SK-N-SH (cell line): ENCODE measurements around the gene RAB27B. TPM values are rescaled to one million over a fixed set of nuclear protein-coding genes. Genes with fewer than 3 reads are reported as not detected.

Experiments
- CTCF ChIA-PET: fragments of 300-600, 350-600 bp; formaldehyde crosslinking; extraction: SDS; loops from one replicate; lab custom pipeline; 2021; lab: Yijun Ruan, JAX
- POLR2A ChIA-PET: fragments of 350-600 bp; sonication (Branson Sonifier 250); formaldehyde crosslinking; extraction: SDS; loops from one replicate; lab custom pipeline; 2020; ENCODE audit warnings: antibody characterized with exemption, inconsistent platforms; lab: Yijun Ruan, JAX
- DNase-seq: peaks from one replicate; pipeline ENCODE4 v3.0.0; 2012
- H2AFZ ChIP-seq: fragments of 200-600 bp; sonication (generic); 2 replicates; pipeline ENCODE4 v1.8.1; 2016; ENCODE audit warnings: antibody characterized with exemption, mild to moderate bottlenecking, low read depth
- H3F3A ChIP-seq: fragments of 200-600 bp; sonication (generic); replicated peaks from 2 replicates; pipeline ENCODE3; 2016; ENCODE audit warnings: antibody characterized with exemption, mild to moderate bottlenecking; ENCODE audit not compliant: insufficient read depth
- H3K27ac ChIP-seq, 2 experiments: fragments of 200-500 bp in 1 of 2; fragments of 200-600 bp in 1 of 2; sonication (Bioruptor generic) in 1 of 2; sonication (generic), shearing (Covaris generic) in 1 of 2; 2 replicates each; pipeline versions ENCODE4 v1.5.1 to v1.6.1; 2014 to 2016; ENCODE audit warnings: low read depth in 2 of 2, inconsistent platforms in 1 of 2, low read length in 1 of 2, mild to moderate bottlenecking in 1 of 2, mixed read lengths in 1 of 2
- H3K27me3 ChIP-seq: fragments of 200-600 bp; sonication (generic), shearing (Covaris generic); 2 replicates; pipeline ENCODE4 v1.6.1; 2016; ENCODE audit warnings: mixed run types; ENCODE audit not compliant: insufficient read depth
- H3K36me3 ChIP-seq, 2 experiments: fragments of 200-500 bp in 1 of 2; fragments of 200-600 bp in 1 of 2; sonication (Bioruptor generic) in 1 of 2; sonication (generic) in 1 of 2; replicated peaks in 1 of 2; 2 replicates each; pipeline versions ENCODE3 to v1.5.1; 2014 to 2016; ENCODE audit warnings: low read length in 1 of 2, mild to moderate bottlenecking in 1 of 2; ENCODE audit not compliant: insufficient read depth in 2 of 2, control insufficient read depth in 1 of 2
- H3K4me1 ChIP-seq, 2 experiments: fragments of 200-500 bp in 1 of 2; fragments of 200-600 bp in 1 of 2; sonication (Bioruptor generic) in 1 of 2; sonication (generic), shearing (Covaris generic) in 1 of 2; 2 replicates each; pipeline versions ENCODE4 v1.5.1 to v1.6.1; 2014 to 2016; ENCODE audit warnings: low read depth in 1 of 2, low read length in 1 of 2, mixed run types in 1 of 2; ENCODE audit not compliant: insufficient read depth in 2 of 2, control insufficient read depth in 1 of 2
- H3K4me2 ChIP-seq: fragments of 200-600 bp; sonication (generic), shearing (Covaris generic); 2 replicates; pipeline ENCODE4 v1.6.1; 2017; ENCODE audit warnings: mixed run types
- H3K4me3 ChIP-seq, 2 experiments: fragments of 200-500 bp in 1 of 2; fragments of 200-600 bp in 1 of 2; sonication (Bioruptor generic) in 1 of 2; sonication (generic), shearing (Covaris generic) in 1 of 2; 2 replicates each; pipeline versions ENCODE4 v1.5.1 to v1.8.1; 2014 to 2016; ENCODE audit warnings: low read depth in 2 of 2, inconsistent platforms in 1 of 2, low read length in 1 of 2, mild to moderate bottlenecking in 1 of 2, mixed read lengths in 1 of 2, moderate library complexity in 1 of 2
- H3K79me2 ChIP-seq: fragments of 200-600 bp; sonication (generic); 2 replicates; pipeline ENCODE4 v1.8.1; 2017; ENCODE audit warnings: mild to moderate bottlenecking; ENCODE audit not compliant: insufficient read depth
- H3K9ac ChIP-seq: fragments of 200-600 bp; sonication (generic); 2 replicates; pipeline ENCODE4 v1.6.1; 2017; ENCODE audit warnings: mixed run types
- H3K9me2 ChIP-seq: fragments of 200-600 bp; sonication (generic); 2 replicates; pipeline ENCODE4 v1.6.1; 2017; ENCODE audit warnings: mixed run types
- H3K9me3 ChIP-seq: fragments of 200-600 bp; sonication (generic); 2 replicates; pipeline ENCODE4 v1.6.1; 2017; ENCODE audit warnings: mixed run types, mild to moderate bottlenecking, moderate library complexity
- H4K20me1 ChIP-seq: fragments of 200-600 bp; sonication (generic); 2 replicates; pipeline ENCODE4 v1.6.1; 2017; ENCODE audit warnings: mild to moderate bottlenecking, mixed run types; ENCODE audit not compliant: insufficient read depth
- EZH2phosphoT487 ChIP-seq: fragments of 200-600 bp; sonication (generic); IDR thresholded peaks from 2 replicates; pipeline ENCODE4 v1.6.1; 2017; ENCODE audit warnings: low read depth, mixed run types, mild to moderate bottlenecking, antibody characterized with exemption, moderate library complexity, borderline replicate concordance
- FOSL2 ChIP-seq: IDR thresholded peaks from 2 replicates; pipeline ENCODE4 v1.4.0; 2012; ENCODE audit warnings: low read depth, mild to moderate bottlenecking, moderate library complexity, borderline replicate concordance
- FOXJ3 ChIP-seq: sonication (generic); formaldehyde crosslinking; IDR thresholded peaks from 2 replicates; pipeline ENCODE4 v1.5.1; 2020; ENCODE audit warnings: mild to moderate bottlenecking, missing genetic modification reagents
- NRF1 ChIP-seq: IDR thresholded peaks from 2 replicates; pipeline ENCODE4 v1.6.1; 2012; ENCODE audit warnings: low read depth, mild to moderate bottlenecking, low read length
- RAD21 ChIP-seq: IDR thresholded peaks from 2 replicates; pipeline ENCODE4 v1.6.1; 2012; ENCODE audit warnings: mild to moderate bottlenecking, low read length
- RCOR1 ChIP-seq: fragments of 150-350 bp; IDR thresholded peaks from 2 replicates; pipeline ENCODE4 v1.6.1; 2017; ENCODE audit warnings: antibody characterized with exemption, low read length
- RFX5 ChIP-seq: IDR thresholded peaks from 2 replicates; pipeline ENCODE4 v1.6.1; 2012; ENCODE audit warnings: mild to moderate bottlenecking, improper control_type of control experiment, low read length
- RXRA ChIP-seq: IDR thresholded peaks from 2 replicates; pipeline ENCODE4 v1.4.0; 2012; ENCODE audit warnings: low read depth, mild to moderate bottlenecking, borderline replicate concordance
- SMC3 ChIP-seq: IDR thresholded peaks from 2 replicates; pipeline ENCODE4 v1.6.1; 2012; ENCODE audit warnings: low read depth, low read length, improper control_type of control experiment
- WGBS: methylation state at CpG from one replicate; pipeline ENCODE4 v1.1.6; 2017; ENCODE audit warnings: low lambda C conversion rate; 5-methylcytosine and 5-hydroxymethylcytosine counted together
- polyA plus RNA-seq, 3 experiments: library from polyadenylated mRNA; depleted of rRNA; stranded (reverse); fragments of >200 nt; gene quantifications; 2 replicates each; pipeline ENCODE4 v1.2.3, GENCODE V29; 2012
- TF ChIP-seq, protein P1 (sequence below): IDR thresholded peaks from 2 replicates; pipeline ENCODE4 v1.4.0; 2012; ENCODE audit warnings: low read depth, borderline replicate concordance
- TF ChIP-seq, protein P2 (sequence below): IDR thresholded peaks from 2 replicates; pipeline ENCODE4 v1.4.0; 2012; ENCODE audit warnings: low read depth, borderline replicate concordance
- TF ChIP-seq, protein P3 (sequence below): fragments of 150-350 bp; IDR thresholded peaks from 2 replicates; pipeline ENCODE4 v1.6.1; 2017; ENCODE audit warnings: antibody characterized with exemption, low read length, low read depth, borderline replicate concordance
- TF ChIP-seq, protein P4 (sequence below): IDR thresholded peaks from 2 replicates; pipeline ENCODE4 v1.4.0; 2012; ENCODE audit warnings: low read depth

The RAB27B gene
- polyA plus RNA-seq, 1 of the 3 experiments (the other 2 are of a cell fraction), result 0.56 TPM

DNA sequence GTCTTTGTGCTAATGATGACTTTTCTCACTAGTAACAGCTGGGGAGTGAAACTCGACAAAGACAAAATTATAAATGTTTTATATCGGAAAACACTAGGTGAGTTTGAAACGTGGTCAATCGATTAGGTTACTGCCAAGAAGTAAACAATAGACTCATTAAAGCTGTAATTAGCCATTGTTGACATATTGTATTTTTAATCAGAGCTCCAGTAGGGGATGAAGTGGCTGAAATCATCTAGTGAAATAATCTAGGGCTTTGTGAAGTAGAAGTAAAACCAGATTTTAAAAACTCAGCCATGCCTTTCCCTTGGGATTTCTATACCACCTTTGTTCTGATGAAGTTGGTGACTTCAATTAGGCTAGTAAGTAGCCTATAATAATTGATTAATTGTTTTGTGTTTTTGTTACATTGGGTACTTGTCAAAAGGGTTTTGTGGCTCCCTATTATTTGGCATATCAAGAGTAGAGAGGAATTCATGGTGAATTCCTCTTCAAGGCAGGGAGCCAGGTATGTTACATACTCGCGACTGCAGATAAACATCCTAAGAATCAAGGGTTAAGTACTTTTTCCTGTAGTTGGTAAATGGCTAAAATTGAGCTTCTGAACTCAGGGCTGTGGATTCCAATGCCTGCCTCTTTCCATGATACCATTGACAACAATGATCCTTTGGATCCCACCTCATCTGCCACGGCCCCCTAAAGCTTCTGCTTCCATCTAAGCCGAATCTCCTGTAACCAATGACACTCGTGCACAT lies 31.6 kb downstream of the RAB27B start:
- no peak overlapping the region for H3K27ac ChIP-seq
- H3K27me3 ChIP-seq, result no peaks in the 10 kb centered on the region
- no peak for TF ChIP-seq RAD21
- TF ChIP-seq, all 33 proteins: peak for 0
- no peak overlapping the region for H3K4me3 ChIP-seq
- no peak overlapping the region for H3K4me2 ChIP-seq
- CTCF ChIA-PET, result interaction anchor here (1.0 kb wide), 1 partner anchor 189 kb away, joined by 3 read pairs; no protein-coding TSS in a partner anchor
- H2AFZ ChIP-seq, result no peak overlapping the region
- no peaks in the 10 kb centered on the region for H3K9me3 ChIP-seq
- 87% methylated on average over 9 of the region's 9 CpGs for WGBS
- H4K20me1 ChIP-seq, result no peaks in the 10 kb centered on the region
- no peak overlapping the region for H3K9ac ChIP-seq
- POLR2A ChIA-PET, result no interaction called here
- H3K4me1 ChIP-seq, result peaks cover 0 to 2% of the 10 kb centered on the region in 2 experiments; a peak in 1 of 4 replicates
- no peaks in the 10 kb centered on the region for H3F3A ChIP-seq
- no peaks in the 10 kb centered on the region for H3K79me2 ChIP-seq
- H3K36me3 ChIP-seq, result no peaks in the 10 kb centered on the region
- no peak for DNase-seq
- no peaks in the 10 kb centered on the region for H3K9me2 ChIP-seq

DNA sequence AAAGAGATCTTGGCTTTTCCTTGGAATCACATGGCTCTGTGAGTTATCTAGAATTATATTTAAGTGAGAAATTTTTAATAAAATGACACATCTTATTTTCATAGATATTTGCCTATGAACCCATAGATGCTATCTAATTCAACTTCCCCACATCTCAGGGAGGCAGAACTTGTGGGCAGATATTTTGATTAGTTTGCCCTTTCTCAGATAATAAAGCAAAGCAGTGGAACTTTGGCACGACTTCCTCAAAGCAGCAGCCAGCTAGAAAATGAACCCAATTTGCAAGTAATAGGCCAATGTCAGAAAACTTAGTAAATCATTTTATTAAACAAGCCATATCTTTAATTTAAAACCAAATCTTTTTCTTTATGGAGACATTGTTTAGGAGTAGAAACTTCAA lies 32.7 kb downstream of the RAB27B start:
- POLR2A ChIA-PET, result no interaction called here
- H3K4me2 ChIP-seq, result no peak overlapping the region

DNA sequence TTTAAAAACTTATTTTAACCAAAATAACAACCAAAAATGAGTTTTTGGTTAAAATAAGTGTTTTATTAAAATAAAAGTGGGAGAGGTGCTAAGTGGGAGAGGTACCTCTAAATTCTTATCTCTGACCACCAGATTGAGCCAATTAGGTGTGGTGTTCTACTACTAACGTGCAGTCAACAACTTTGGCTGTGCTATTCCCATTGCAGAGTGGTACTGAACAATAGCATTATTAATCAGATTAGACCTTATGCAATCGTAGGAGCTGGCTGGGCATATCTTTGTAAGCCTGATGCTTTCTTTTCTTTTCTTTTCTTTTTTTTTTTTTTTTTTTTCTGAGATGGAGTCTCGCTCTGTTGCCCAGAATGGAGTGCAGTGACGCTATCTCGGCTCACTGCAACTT lies 38.9 kb downstream of the RAB27B start:
- WGBS, result 88% methylated on average over 5 of the region's 5 CpGs
- no peak overlapping the region for H2AFZ ChIP-seq
- TF ChIP-seq RXRA (no peak), FOXJ3 (CRISPR knock-in tag) (no peak), SMC3 (no peak), RCOR1 (no peak), EZH2phosphoT487 (no peak), NRF1 (no peak), RFX5 (no peak)
- TF ChIP-seq, protein P1, sequence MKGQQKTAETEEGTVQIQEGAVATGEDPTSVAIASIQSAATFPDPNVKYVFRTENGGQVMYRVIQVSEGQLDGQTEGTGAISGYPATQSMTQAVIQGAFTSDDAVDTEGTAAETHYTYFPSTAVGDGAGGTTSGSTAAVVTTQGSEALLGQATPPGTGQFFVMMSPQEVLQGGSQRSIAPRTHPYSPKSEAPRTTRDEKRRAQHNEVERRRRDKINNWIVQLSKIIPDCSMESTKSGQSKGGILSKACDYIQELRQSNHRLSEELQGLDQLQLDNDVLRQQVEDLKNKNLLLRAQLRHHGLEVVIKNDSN, result no peak
- TF ChIP-seq, protein P2, sequence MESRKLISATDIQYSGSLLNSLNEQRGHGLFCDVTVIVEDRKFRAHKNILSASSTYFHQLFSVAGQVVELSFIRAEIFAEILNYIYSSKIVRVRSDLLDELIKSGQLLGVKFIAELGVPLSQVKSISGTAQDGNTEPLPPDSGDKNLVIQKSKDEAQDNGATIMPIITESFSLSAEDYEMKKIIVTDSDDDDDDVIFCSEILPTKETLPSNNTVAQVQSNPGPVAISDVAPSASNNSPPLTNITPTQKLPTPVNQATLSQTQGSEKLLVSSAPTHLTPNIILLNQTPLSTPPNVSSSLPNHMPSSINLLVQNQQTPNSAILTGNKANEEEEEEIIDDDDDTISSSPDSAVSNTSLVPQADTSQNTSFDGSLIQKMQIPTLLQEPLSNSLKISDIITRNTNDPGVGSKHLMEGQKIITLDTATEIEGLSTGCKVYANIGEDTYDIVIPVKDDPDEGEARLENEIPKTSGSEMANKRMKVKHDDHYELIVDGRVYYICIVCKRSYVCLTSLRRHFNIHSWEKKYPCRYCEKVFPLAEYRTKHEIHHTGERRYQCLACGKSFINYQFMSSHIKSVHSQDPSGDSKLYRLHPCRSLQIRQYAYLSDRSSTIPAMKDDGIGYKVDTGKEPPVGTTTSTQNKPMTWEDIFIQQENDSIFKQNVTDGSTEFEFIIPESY, result no peak
- TF ChIP-seq, protein P3, sequence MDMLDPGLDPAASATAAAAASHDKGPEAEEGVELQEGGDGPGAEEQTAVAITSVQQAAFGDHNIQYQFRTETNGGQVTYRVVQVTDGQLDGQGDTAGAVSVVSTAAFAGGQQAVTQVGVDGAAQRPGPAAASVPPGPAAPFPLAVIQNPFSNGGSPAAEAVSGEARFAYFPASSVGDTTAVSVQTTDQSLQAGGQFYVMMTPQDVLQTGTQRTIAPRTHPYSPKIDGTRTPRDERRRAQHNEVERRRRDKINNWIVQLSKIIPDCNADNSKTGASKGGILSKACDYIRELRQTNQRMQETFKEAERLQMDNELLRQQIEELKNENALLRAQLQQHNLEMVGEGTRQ, result no peak
- no peak overlapping the region for H3K4me2 ChIP-seq
- ChIA-PET CTCF (interaction anchor here (0.6 kb wide), 1 partner anchor 38 kb away, joined by 3 read pairs; no protein-coding TSS in a partner anchor), POLR2A (no interaction called here)
- H3K9ac ChIP-seq, result no peak overlapping the region
- H3K79me2 ChIP-seq, result no peaks in the 10 kb centered on the region
- no peaks in the 10 kb centered on the region for H3F3A ChIP-seq
- H3K9me2 ChIP-seq, result no peaks in the 10 kb centered on the region
- H3K9me3 ChIP-seq, result no peaks in the 10 kb centered on the region
- no peaks in the 10 kb centered on the region; a peak in 1 of 4 replicates for H3K4me1 ChIP-seq
- H3K36me3 ChIP-seq, result no peaks in the 10 kb centered on the region
- H4K20me1 ChIP-seq, result no peaks in the 10 kb centered on the region
- no peak overlapping the region for H3K27ac ChIP-seq
- no peak overlapping the region for H3K4me3 ChIP-seq
- no peaks in the 10 kb centered on the region for H3K27me3 ChIP-seq
- no peak for DNase-seq

More for the DNA sequence above, 32.7 kb downstream of the RAB27B start:
- no peaks in the 10 kb centered on the region for H4K20me1 ChIP-seq
- H3K9me3 ChIP-seq, result no peaks in the 10 kb centered on the region
- H3K79me2 ChIP-seq, result no peaks in the 10 kb centered on the region
- no peaks in the 10 kb centered on the region for H3K9me2 ChIP-seq
- H3K4me3 ChIP-seq, result no peak overlapping the region
- peaks cover 0 to 2% of the 10 kb centered on the region in 2 experiments; a peak in 1 of 4 replicates for H3K4me1 ChIP-seq
- H3K27ac ChIP-seq, result no peak overlapping the region
- H3K9ac ChIP-seq, result no peak overlapping the region
- CTCF ChIA-PET, result no interaction called here
- no peak for DNase-seq
- H3K36me3 ChIP-seq, result no peaks in the 10 kb centered on the region
- H3F3A ChIP-seq, result no peaks in the 10 kb centered on the region
- no peak overlapping the region for H2AFZ ChIP-seq
- 81% methylated on average over 1 of the region's 1 CpG for WGBS
- no peaks in the 10 kb centered on the region for H3K27me3 ChIP-seq
- TF ChIP-seq EZH2phosphoT487, result no peak
- TF ChIP-seq, protein P4, sequence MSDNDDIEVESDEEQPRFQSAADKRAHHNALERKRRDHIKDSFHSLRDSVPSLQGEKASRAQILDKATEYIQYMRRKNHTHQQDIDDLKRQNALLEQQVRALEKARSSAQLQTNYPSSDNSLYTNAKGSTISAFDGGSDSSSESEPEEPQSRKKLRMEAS, result no peak
- no peak for TF ChIP-seq FOSL2
- no peak for TF ChIP-seq RXRA
- TF ChIP-seq, all 33 proteins: peak for 0
